ENCODE results near the gene RTN4R. TPM values are rescaled to one million over a fixed set of nuclear protein-coding genes. Genes with fewer than 3 reads are reported as not detected.

RTN4R gene
- polyA plus RNA-seq, 2 donors: 1.9 to 2.5 TPM

GRCh38 chr22:20236052-20236717 lies 31.9 kb downstream of the RTN4R start:
- Histone ChIP-seq H3K27ac (ENCODE audit: low read depth in 2 of 2, low read length in 1 of 2) (no peak overlapping the region), H3K4me1 (ENCODE audit: control insufficient read depth in 2 of 2, insufficient read depth in 2 of 2, low read length in 1 of 2) (peaks cover 0 to 7% of the 10 kb centered on the region in 2 donors), H3K9me3 (ENCODE audit: control insufficient read depth in 2 of 2, insufficient read depth in 1 of 2, low read depth in 1 of 2, low read length in 1 of 2) (no peaks in the 10 kb centered on the region), H3K4me3 (ENCODE audit: low read depth in 1 of 2, low read length in 2 of 2) (no peak overlapping the region), H3K27me3 (ENCODE audit: control insufficient read depth in 1 of 2, insufficient read depth in 2 of 2, low read length in 2 of 2) (no peaks in the 10 kb centered on the region), H3K36me3 (ENCODE audit: control insufficient read depth in 2 of 2, insufficient read depth in 2 of 2, low read length in 1 of 2) (no peaks in the 10 kb centered on the region)
- 82 to 86% methylated on average over 11 of the region's 11 CpGs for WGBS, 2 donors

GRCh38 chr22:20235389-20235991 lies 32.6 kb downstream of the RTN4R start:
- Histone ChIP-seq H3K4me3 (ENCODE audit: low read depth in 1 of 2, low read length in 2 of 2) (no peak overlapping the region), H3K27ac (ENCODE audit: low read depth in 2 of 2, low read length in 1 of 2) (no peak overlapping the region), H3K9me3 (ENCODE audit: control insufficient read depth in 2 of 2, insufficient read depth in 1 of 2, low read depth in 1 of 2, low read length in 1 of 2) (no peaks in the 10 kb centered on the region), H3K4me1 (ENCODE audit: control insufficient read depth in 2 of 2, insufficient read depth in 2 of 2, low read length in 1 of 2) (peaks cover 1 to 7% of the 10 kb centered on the region in 2 donors), H3K27me3 (ENCODE audit: control insufficient read depth in 1 of 2, insufficient read depth in 2 of 2, low read length in 2 of 2) (no peaks in the 10 kb centered on the region), H3K36me3 (ENCODE audit: control insufficient read depth in 2 of 2, insufficient read depth in 2 of 2, low read length in 1 of 2) (no peaks in the 10 kb centered on the region)
- WGBS, 2 donors: 82 to 88% methylated on average over 24 of the region's 24 CpGs

- Histone ChIP-seq H3K27me3 (ENCODE audit: control insufficient read depth in 1 of 2, insufficient read depth in 2 of 2, low read length in 2 of 2) (no peaks in the 10 kb centered on the region), H3K4me1 (ENCODE audit: control insufficient read depth in 2 of 2, insufficient read depth in 2 of 2, low read length in 1 of 2) (peaks cover 3 to 7% of the 10 kb centered on the region in 2 donors), H3K36me3 (ENCODE audit: control insufficient read depth in 2 of 2, insufficient read depth in 2 of 2, low read length in 1 of 2) (no peaks in the 10 kb centered on the region), H3K9me3 (ENCODE audit: control insufficient read depth in 2 of 2, insufficient read depth in 1 of 2, low read depth in 1 of 2, low read length in 1 of 2) (no peaks in the 10 kb centered on the region), H3K4me3 (ENCODE audit: low read depth in 1 of 2, low read length in 2 of 2) (no peak overlapping the region), H3K27ac (ENCODE audit: low read depth in 2 of 2, low read length in 1 of 2) (no peak overlapping the region)
- 83 to 84% methylated on average over 23 of the region's 23 CpGs for WGBS, 2 donors
Measured at GRCh38 chr22:20234760-20235388, 33.2 kb downstream of the RTN4R start.

GRCh38 chr22:20234314-20234682 lies 33.8 kb downstream of the RTN4R start:
- Histone ChIP-seq H3K27ac (ENCODE audit: low read depth in 2 of 2, low read length in 1 of 2) (no peak overlapping the region), H3K9me3 (ENCODE audit: control insufficient read depth in 2 of 2, insufficient read depth in 1 of 2, low read depth in 1 of 2, low read length in 1 of 2) (no peaks in the 10 kb centered on the region), H3K27me3 (ENCODE audit: control insufficient read depth in 1 of 2, insufficient read depth in 2 of 2, low read length in 2 of 2) (no peaks in the 10 kb centered on the region), H3K36me3 (ENCODE audit: control insufficient read depth in 2 of 2, insufficient read depth in 2 of 2, low read length in 1 of 2) (no peaks in the 10 kb centered on the region), H3K4me3 (ENCODE audit: low read depth in 1 of 2, low read length in 2 of 2) (no peak overlapping the region), H3K4me1 (ENCODE audit: control insufficient read depth in 2 of 2, insufficient read depth in 2 of 2, low read length in 1 of 2) (peaks cover 3 to 6% of the 10 kb centered on the region in 2 donors)
- 92 to 93% methylated on average over 10 of the region's 10 CpGs for WGBS, 2 donors

- Histone ChIP-seq H3K27ac (ENCODE audit: low read depth in 2 of 2, low read length in 1 of 2) (no peak overlapping the region), H3K4me3 (ENCODE audit: low read depth in 1 of 2, low read length in 2 of 2) (no peak overlapping the region), H3K4me1 (ENCODE audit: control insufficient read depth in 2 of 2, insufficient read depth in 2 of 2, low read length in 1 of 2) (peaks cover 3% of the 10 kb centered on the region in 2 donors), H3K27me3 (ENCODE audit: control insufficient read depth in 1 of 2, insufficient read depth in 2 of 2, low read length in 2 of 2) (no peaks in the 10 kb centered on the region), H3K36me3 (ENCODE audit: control insufficient read depth in 2 of 2, insufficient read depth in 2 of 2, low read length in 1 of 2) (no peaks in the 10 kb centered on the region), H3K9me3 (ENCODE audit: control insufficient read depth in 2 of 2, insufficient read depth in 1 of 2, low read depth in 1 of 2, low read length in 1 of 2) (no peaks in the 10 kb centered on the region)
- 89 to 91% methylated on average over 13 of the region's 13 CpGs for WGBS, 2 donors
Measured at GRCh38 chr22:20233351-20234313, 34.5 kb downstream of the RTN4R start.

GRCh38 chr22:20232781-20233180 lies 35.3 kb downstream of the RTN4R start:
- Histone ChIP-seq H3K27ac (ENCODE audit: low read depth in 2 of 2, low read length in 1 of 2) (no peak overlapping the region), H3K27me3 (ENCODE audit: control insufficient read depth in 1 of 2, insufficient read depth in 2 of 2, low read length in 2 of 2) (no peaks in the 10 kb centered on the region), H3K36me3 (ENCODE audit: control insufficient read depth in 2 of 2, insufficient read depth in 2 of 2, low read length in 1 of 2) (no peaks in the 10 kb centered on the region), H3K4me1 (ENCODE audit: control insufficient read depth in 2 of 2, insufficient read depth in 2 of 2, low read length in 1 of 2) (peaks cover under 1 to 3% of the 10 kb centered on the region in 2 donors), H3K9me3 (ENCODE audit: control insufficient read depth in 2 of 2, insufficient read depth in 1 of 2, low read depth in 1 of 2, low read length in 1 of 2) (no peaks in the 10 kb centered on the region), H3K4me3 (ENCODE audit: low read depth in 1 of 2, low read length in 2 of 2) (no peak overlapping the region)
- 79 to 84% methylated on average over 9 of the region's 9 CpGs for WGBS, 2 donors

GRCh38 chr22:20232237-20232598 lies 35.9 kb downstream of the RTN4R start:
- no peaks in the 10 kb centered on the region for H3K9me3 ChIP-seq (ENCODE audit: control insufficient read depth in 2 of 2, insufficient read depth in 1 of 2, low read depth in 1 of 2, low read length in 1 of 2)
- H3K4me1 ChIP-seq (ENCODE audit: control insufficient read depth in 2 of 2, insufficient read depth in 2 of 2, low read length in 1 of 2): peaks cover 0 to 3% of the 10 kb centered on the region in 2 donors
- H3K36me3 ChIP-seq (ENCODE audit: control insufficient read depth in 2 of 2, insufficient read depth in 2 of 2, low read length in 1 of 2): no peaks in the 10 kb centered on the region
- H3K27ac ChIP-seq (ENCODE audit: low read depth in 2 of 2, low read length in 1 of 2): no peak overlapping the region
- no peak overlapping the region for H3K4me3 ChIP-seq (ENCODE audit: low read depth in 1 of 2, low read length in 2 of 2)
- 85 to 89% methylated on average over 5 to 6 of the region's 6 CpGs for WGBS, 2 donors
- no peaks in the 10 kb centered on the region for H3K27me3 ChIP-seq (ENCODE audit: control insufficient read depth in 1 of 2, insufficient read depth in 2 of 2, low read length in 2 of 2)

- Histone ChIP-seq H3K9me3 (ENCODE audit: control insufficient read depth in 2 of 2, insufficient read depth in 1 of 2, low read depth in 1 of 2, low read length in 1 of 2) (no peaks in the 10 kb centered on the region), H3K4me3 (ENCODE audit: low read depth in 1 of 2, low read length in 2 of 2) (no peak overlapping the region), H3K27me3 (ENCODE audit: control insufficient read depth in 1 of 2, insufficient read depth in 2 of 2, low read length in 2 of 2) (no peaks in the 10 kb centered on the region), H3K36me3 (ENCODE audit: control insufficient read depth in 2 of 2, insufficient read depth in 2 of 2, low read length in 1 of 2) (no peaks in the 10 kb centered on the region), H3K27ac (ENCODE audit: low read depth in 2 of 2, low read length in 1 of 2) (no peak overlapping the region), H3K4me1 (ENCODE audit: control insufficient read depth in 2 of 2, insufficient read depth in 2 of 2, low read length in 1 of 2) (peaks cover 0 to 3% of the 10 kb centered on the region in 2 donors)
- WGBS, 2 donors: 81 to 82% methylated on average over 16 to 17 of the region's 17 CpGs
Measured at GRCh38 chr22:20231514-20232236, 36.4 kb downstream of the RTN4R start.

All from esophagus (tissue), 2 donors.